Fibroblast of lung (primary cell): ENCODE results near the gene TLK2.
"Not testable (repeated sequence)": the region's sequence is repeated elsewhere in the genome, so short reads cannot be mapped to it uniquely, and the experiment has no call there.

Experiments
- CTCF ChIP-seq, 2 donors: IDR thresholded peaks in 1 of 2; conservative IDR thresholded peaks in 1 of 2; 1 replicate in 1 of 2; 2 replicates in 1 of 2; pipeline ENCODE4 v1.5.1; 2011 to 2012; ENCODE audit warnings: low read length in 2 of 2, control low read depth in 1 of 2, inconsistent platforms in 1 of 2, low read depth in 1 of 2, mild to moderate bottlenecking in 1 of 2
- EZH2 ChIP-seq: IDR thresholded peaks from 2 replicates; pipeline ENCODE4 v1.5.1; 2012; ENCODE audit warnings: low read length, control low read depth, mild to moderate bottlenecking; ENCODE audit errors: missing control alignments

GRCh38 chr17:62552851-62553659 lies 74.4 kb downstream of the TLK2 start:
- peak; percentile 16 to 36 for TF ChIP-seq CTCF (conservative IDR thresholded peaks at IDR 0.05 in 1 of 2, IDR thresholded peaks at IDR 0.05 in 1 of 2; ENCODE audit: low read depth in 1 of 2, low read length in 2 of 2)
- not testable (repeated sequence) for TF ChIP-seq EZH2
